Endothelial cell of umbilical vein (primary cell): Measurements from ENCODE around the gene FUCA2. TPM values are rescaled to one million over a fixed set of nuclear protein-coding genes. Genes with fewer than 3 reads are reported as not detected.

Experiments used
- BruUV-seq: library from RNA; stranded (reverse); fragments of 400-500 nt; replicated peaks from 2 replicates; lab custom pipeline; 2021; lab: Mats Ljungman, UMichigan
- CTCF ChIA-PET: fragments of 300-600, 350-600 bp; sonication (Branson Sonifier 250); formaldehyde crosslinking; loops from one replicate; lab custom pipeline; 2021; ENCODE audit warnings: antibody characterized with exemption, inconsistent platforms; lab: Charles Lee
- POLR2A ChIA-PET: fragments of 300-600, 350-600 bp; sonication (Branson Sonifier 250); formaldehyde crosslinking; loops from one replicate; lab custom pipeline; 2021; ENCODE audit warnings: antibody characterized with exemption, inconsistent platforms; lab: Charles Lee
- DNase-seq: peaks from one replicate; pipeline ENCODE4 v3.0.0-alpha.2; 2011; ENCODE audit warnings: low read depth, low spot score
- FAIRE-seq: peaks from 2 replicates; lab custom pipeline; 2011; peaks lifted over from hg19 to GRCh38; lab: Jason Lieb, UNC
- H2AFZ ChIP-seq: 2 replicates; pipeline ENCODE4 v1.6.0; 2012; ENCODE audit warnings: low read depth, low read length, control low read depth, inconsistent platforms
- H3K27ac ChIP-seq: 2 replicates; pipeline ENCODE4 v1.5.1; 2011; ENCODE audit warnings: low read depth, mild to moderate bottlenecking, control low read depth, low read length, moderate library complexity; ENCODE audit not compliant: insufficient read depth
- H3K27me3 ChIP-seq, 2 experiments: 2 replicates each; pipeline versions ENCODE4 v1.6.0 to v1.6.1; 2011; ENCODE audit warnings: low read length in 2 of 2, mixed read lengths in 1 of 2; ENCODE audit not compliant: control insufficient read depth in 2 of 2, insufficient read depth in 2 of 2
- H3K36me3 ChIP-seq, 2 experiments: 2 replicates in 1 of 2; 3 replicates in 1 of 2; pipeline ENCODE4 v1.5.1; 2011; ENCODE audit warnings: low read length in 2 of 2, mild to moderate bottlenecking in 1 of 2, moderate library complexity in 1 of 2; ENCODE audit not compliant: control insufficient read depth in 2 of 2, insufficient read depth in 2 of 2; ENCODE audit errors: extremely low read depth in 1 of 2
- H3K4me1 ChIP-seq: 3 replicates; pipeline ENCODE4 v1.5.1; 2011; ENCODE audit warnings: mild to moderate bottlenecking, low read length; ENCODE audit not compliant: control insufficient read depth, insufficient read depth; ENCODE audit errors: extremely low read depth
- H3K4me2 ChIP-seq: 2 replicates; pipeline ENCODE4 v1.6.1; 2011; ENCODE audit warnings: low read length, control low read depth, mixed read lengths; ENCODE audit not compliant: insufficient read depth
- H3K4me3 ChIP-seq, 3 experiments: fragments of 200-600 bp in 1 of 3; sonication (generic), shearing (Covaris generic) in 1 of 3; replicated peaks in 1 of 3; 2 replicates each; pipeline ENCODE4 v1.5.1; 2011 to 2016; ENCODE audit warnings: control low read depth in 3 of 3, low read length in 3 of 3, mild to moderate bottlenecking in 2 of 3, inconsistent platforms in 1 of 3, low read depth in 1 of 3, moderate library complexity in 1 of 3; ENCODE audit not compliant: insufficient read depth in 1 of 3
- H3K79me2 ChIP-seq: 2 replicates; pipeline ENCODE4 v1.6.0; 2012; ENCODE audit warnings: low read length, inconsistent platforms; ENCODE audit not compliant: control insufficient read depth, insufficient read depth
- H3K9ac ChIP-seq: replicated peaks from 2 replicates; pipeline ENCODE3; 2011; ENCODE audit warnings: low read length, control low read depth; ENCODE audit not compliant: insufficient read depth; ENCODE audit errors: extremely low read depth
- H3K9me1 ChIP-seq: replicated peaks from 3 replicates; pipeline ENCODE4 v1.6.0; 2011; ENCODE audit warnings: mild to moderate bottlenecking, low read length; ENCODE audit not compliant: control insufficient read depth, insufficient read depth; ENCODE audit errors: extremely low read depth
- H3K9me3 ChIP-seq: replicated peaks from 2 replicates; pipeline ENCODE4 v1.5.1; 2012; ENCODE audit warnings: low read length, inconsistent platforms; ENCODE audit not compliant: control insufficient read depth, insufficient read depth
- H4K20me1 ChIP-seq: replicated peaks from 2 replicates; pipeline ENCODE3; 2011; ENCODE audit warnings: mild to moderate bottlenecking, low read length; ENCODE audit not compliant: control insufficient read depth, insufficient read depth; ENCODE audit errors: extremely low read depth
- CTCF ChIP-seq, 2 donors: IDR thresholded peaks; 1 replicate in 1 of 2; 2 replicates in 1 of 2; pipeline ENCODE4 v1.5.1; 2011; ENCODE audit warnings: low read length in 2 of 2, mild to moderate bottlenecking in 2 of 2, moderate library complexity in 2 of 2, control low read depth in 1 of 2, inconsistent platforms in 1 of 2, low read depth in 1 of 2; ENCODE audit not compliant: insufficient read depth in 1 of 2; ENCODE audit errors: extremely low read depth in 1 of 2
- EZH2 ChIP-seq: IDR thresholded peaks from 2 replicates; pipeline ENCODE4 v1.6.1; 2012; ENCODE audit warnings: borderline replicate concordance, low read depth, mild to moderate bottlenecking, moderate library complexity, low read length, inconsistent platforms; ENCODE audit not compliant: severe bottlenecking
- FOS ChIP-seq: IDR thresholded peaks from 2 replicates; pipeline ENCODE4 v1.6.1; 2011; ENCODE audit warnings: mild to moderate bottlenecking, low read length, moderate library complexity, borderline replicate concordance; ENCODE audit not compliant: insufficient read depth
- JUN ChIP-seq: IDR thresholded peaks from 2 replicates; pipeline ENCODE4 v1.6.1; 2011; ENCODE audit warnings: borderline replicate concordance, low read depth; ENCODE audit not compliant: insufficient read length, insufficient read depth
- MYC ChIP-seq: IDR thresholded peaks from one replicate; pipeline ENCODE4 v1.6.1; 2011; ENCODE audit warnings: mild to moderate bottlenecking, low read depth, low read length
- POLR2A ChIP-seq: IDR thresholded peaks from 2 replicates; pipeline ENCODE4 v1.6.1; 2012; ENCODE audit warnings: low read depth, mild to moderate bottlenecking, control low read depth, low read length
- dilution Hi-C: fragments of 300-500 bp; cut with MboI; formaldehyde crosslinking; loops from one replicate; pipeline ENCODE4 v1.15.0; 2019; ENCODE audit warnings: low sequenced_read_pairs; ENCODE audit not compliant: extremely low pct_ligation_motif_present
- intact Hi-C: fragments of 100-400 bp; cut with micrococcal nuclease; formaldehyde crosslinking; loops from one replicate; pipeline ENCODE4 v1.10.0; 2022
- polyA plus RNA-seq, 4 experiments: library from polyadenylated mRNA; depleted of rRNA in 3 of 4; stranded (reverse) in 3 of 4; unstranded in 1 of 4; fragments of >200 nt; gene quantifications; 2 replicates each; pipeline versions ENCODE4 v1.2.1 to v1.2.3, GENCODE V29; 2011 to 2012; ENCODE audit warnings: missing spikeins in 1 of 4
- total RNA-seq: library from RNA; stranded (reverse); gene quantifications from 2 replicates; pipeline ENCODE4 v1.2.3, GENCODE V29; 2021

Gene FUCA2
- total and polyA plus RNA-seq, 2 donors (not counting 3 experiments of a cell fraction or from before 2014, with no cell fraction given): 29.7 to 80.9 TPM

- Histone ChIP-seq H3K36me3 (no peaks in the 10 kb centered on the region), H3K27ac (no peak overlapping the region), H2AFZ (no peak overlapping the region), H4K20me1 (no peaks in the 10 kb centered on the region), H3K4me1 (peaks cover 1% of the 10 kb centered on the region), H3K27me3 (peaks cover 15 to 30% of the 10 kb centered on the region in 2 experiments), H3K4me2 (no peak overlapping the region), H3K79me2 (no peaks in the 10 kb centered on the region), H3K9me1 (no peaks in the 10 kb centered on the region), H3K9me3 (no peaks in the 10 kb centered on the region), H3K4me3 (no peak overlapping the region), H3K9ac (no peak overlapping the region)
- ChIA-PET CTCF (interaction anchor here (2.2 kb wide), 1 partner anchor 19 kb away, joined by 8 read pairs; no protein-coding TSS in a partner anchor), POLR2A (interaction anchor here (0.7 kb wide), 1 partner anchor 879 kb away, joined by 3 read pairs; no protein-coding TSS in a partner anchor)
- intact Hi-C loops (no loop called here), dilution Hi-C loops (no loop called here)
- DNase-seq (no peak), FAIRE-seq (no peak)
- BruUV-seq: no TSS peak
- TF ChIP-seq POLR2A: no peak
- no peak for TF ChIP-seq FOS
- no peak for TF ChIP-seq MYC
- TF ChIP-seq JUN: no peak
- no peak for TF ChIP-seq EZH2
- TF ChIP-seq CTCF (IDR thresholded peaks at IDR 0.05; ENCODE audit: extremely low read depth in 1 of 2, insufficient read depth in 1 of 2, low read depth in 1 of 2, low read length in 2 of 2): no peak
These were observed 5.3 kb upstream of the FUCA2 start for GRCh38 chr6:143516690-143517446.
